CD4-positive, alpha-beta T cell treated with Interleukin-2 at 100 ng/mL for 4 hours (primary cell): ENCODE measurements around the gene MSRB1.
"Not testable (repeated sequence)": the region's sequence is repeated elsewhere in the genome, so short reads cannot be mapped to it uniquely, and the experiment has no call there.

Experiments
- DNase-seq: peaks from one replicate; pipeline ENCODE4 v3.0.0-alpha.2; 2020; ENCODE audit warnings: low spot score

The MSRB1 gene

GRCh38 chr16:1915732-1916639 lies 27.0 kb downstream of the MSRB1 start:
- no peak for DNase-seq

GRCh38 chr16:1914988-1915387 lies 28.0 kb downstream of the MSRB1 start:
- no peak for DNase-seq

GRCh38 chr16:1914084-1914608 lies 28.9 kb downstream of the MSRB1 start:
- no peak for DNase-seq

- DNase-seq, result no peak
These were observed 29.5 kb downstream of the MSRB1 start for GRCh38 chr16:1913327-1914083.

- no peak for DNase-seq
These were observed 30.8 kb downstream of the MSRB1 start for GRCh38 chr16:1912215-1912543.

- DNase-seq, result no peak
These were observed 31.4 kb downstream of the MSRB1 start for GRCh38 chr16:1911467-1912214.

- DNase-seq, result no peak
These were observed 33.3 kb downstream of the MSRB1 start for GRCh38 chr16:1909561-1910231.

GRCh38 chr16:1908983-1909382 lies 34.0 kb downstream of the MSRB1 start:
- no peak for DNase-seq

- no peak for DNase-seq
These were observed 34.8 kb downstream of the MSRB1 start for GRCh38 chr16:1908184-1908583.

GRCh38 chr16:1907226-1907860 lies 35.7 kb downstream of the MSRB1 start:
- DNase-seq, result no peak

GRCh38 chr16:1906846-1907165 lies 36.2 kb downstream of the MSRB1 start:
- DNase-seq, result no peak

- DNase-seq, result no peak
These were observed 36.7 kb downstream of the MSRB1 start for GRCh38 chr16:1906055-1906845.

GRCh38 chr16:1903845-1904840 lies 38.9 kb downstream of the MSRB1 start:
- DNase-seq, result no peak

GRCh38 chr16:1903220-1903574 lies 39.8 kb downstream of the MSRB1 start:
- DNase-seq, result no peak

- no peak for DNase-seq
These were observed 40.3 kb downstream of the MSRB1 start for GRCh38 chr16:1902547-1903219.

GRCh38 chr16:1900452-1900774 lies 42.6 kb downstream of the MSRB1 start:
- DNase-seq, result no peak

GRCh38 chr16:1899641-1900451 lies 43.2 kb downstream of the MSRB1 start:
- DNase-seq, result no peak

GRCh38 chr16:1897692-1898091 lies 45.3 kb downstream of the MSRB1 start:
- not testable (repeated sequence) for DNase-seq
